Activated CD8-positive, alpha-beta memory T cell treated with anti-CD3 and anti-CD28 coated beads, Interleukin-2, amount 50 U/mL, for 1 hour (primary cell): ENCODE data around the gene EXOSC7.
"Not testable (repeated sequence)": the region's sequence is repeated elsewhere in the genome, so short reads cannot be mapped to it uniquely, and the experiment has no call there.

Source experiments
- DNase-seq: peaks from one replicate; pipeline ENCODE4 v3.0.0-alpha.2; 2020; ENCODE audit errors: extremely low read depth

Gene EXOSC7

GRCh38 chr3:44962621-44963393 lies 13.2 kb upstream of the EXOSC7 start:
- no peak for DNase-seq

GRCh38 chr3:44963571-44964325 lies 12.3 kb upstream of the EXOSC7 start:
- DNase-seq: no peak

GRCh38 chr3:44965165-44965564 lies 10.9 kb upstream of the EXOSC7 start:
- DNase-seq: no peak

- DNase-seq: no peak
Observed at GRCh38 chr3:44966795-44967278, 9.2 kb upstream of the EXOSC7 start.

- DNase-seq: no peak
Observed at GRCh38 chr3:44968447-44968858, 7.6 kb upstream of the EXOSC7 start.

DNA sequence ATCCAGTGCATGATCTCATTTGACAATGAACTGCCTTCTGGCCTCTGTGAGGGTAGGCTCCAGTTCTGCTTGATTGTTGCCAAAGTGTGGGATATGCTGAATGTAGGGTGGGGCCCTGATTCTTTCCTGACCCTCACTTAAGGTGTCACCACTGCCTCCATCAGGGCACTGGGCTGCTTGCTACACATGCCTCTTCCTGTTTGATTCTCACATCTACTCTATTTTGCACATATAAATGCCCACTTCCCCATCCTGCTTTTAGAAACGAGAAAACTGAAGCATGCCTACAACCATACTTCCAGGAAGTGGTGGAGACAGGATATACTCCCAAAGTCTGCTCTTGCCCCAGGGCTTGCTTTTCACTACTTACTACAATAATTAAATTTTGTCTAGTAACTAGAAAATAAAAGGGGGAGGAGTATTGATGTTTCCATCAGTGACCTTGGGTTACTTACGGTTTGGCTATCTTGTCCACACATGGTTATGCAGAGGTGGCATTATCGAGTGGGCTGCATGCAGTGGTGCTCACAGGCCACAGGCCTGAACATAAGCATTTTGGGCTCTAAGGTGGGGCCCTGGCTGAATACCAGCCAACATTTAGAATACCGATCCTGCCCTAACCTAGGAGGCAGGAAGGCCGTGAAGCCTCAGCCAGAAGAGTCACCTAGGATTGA lies 6.8 kb upstream of the EXOSC7 start:
- DNase-seq: no peak

- no peak for DNase-seq
Observed at GRCh38 chr3:44969828-44970179, 6.2 kb upstream of the EXOSC7 start.

GRCh38 chr3:44970926-44971490 lies 5.0 kb upstream of the EXOSC7 start:
- no peak for DNase-seq

DNA sequence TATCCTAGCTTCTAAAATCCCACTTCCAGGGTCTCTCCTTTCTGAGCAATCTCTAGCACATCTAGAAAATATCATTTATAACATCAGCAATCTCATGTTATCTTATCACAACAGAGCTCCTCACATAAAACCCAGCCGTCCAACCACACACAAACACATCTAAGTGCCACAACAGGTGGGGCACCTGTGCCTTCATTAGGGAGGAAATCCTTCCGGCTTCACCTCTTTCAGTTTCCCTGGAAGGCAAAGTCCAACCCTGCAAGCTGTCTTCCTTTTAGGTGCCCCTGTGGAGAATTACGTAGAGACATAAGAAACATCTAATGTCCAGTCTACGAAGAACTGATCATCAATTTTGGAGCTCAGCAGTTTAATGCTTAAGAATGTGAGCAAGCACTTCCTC lies 1.6 kb upstream of the EXOSC7 start:
- DNase-seq: no peak

- no peak for DNase-seq
Observed at GRCh38 chr3:44981220-44981619, 5.2 kb downstream of the EXOSC7 start.

DNA sequence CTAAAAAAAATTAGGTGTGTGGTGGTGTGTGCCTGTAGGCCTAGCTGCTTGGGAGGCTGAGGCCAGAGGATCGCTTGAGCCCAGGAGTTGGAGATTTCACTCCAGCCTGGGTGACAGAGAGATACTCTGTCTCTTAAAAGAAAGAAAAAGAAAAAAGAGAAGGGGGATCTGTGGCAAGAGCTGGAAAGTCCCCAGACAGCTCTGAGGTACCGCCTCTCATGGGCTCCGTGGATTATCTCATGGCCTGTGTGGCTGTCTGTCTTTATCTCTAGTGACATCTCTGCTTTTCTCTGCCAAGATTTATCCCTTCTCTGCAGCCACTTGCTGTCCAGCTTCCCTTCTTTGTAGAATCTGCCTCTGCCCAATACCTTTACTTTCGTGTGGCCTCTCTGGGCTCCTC lies 5.7 kb downstream of the EXOSC7 start:
- no peak for DNase-seq

GRCh38 chr3:44982817-44983216 lies 6.8 kb downstream of the EXOSC7 start:
- no peak for DNase-seq

DNA sequence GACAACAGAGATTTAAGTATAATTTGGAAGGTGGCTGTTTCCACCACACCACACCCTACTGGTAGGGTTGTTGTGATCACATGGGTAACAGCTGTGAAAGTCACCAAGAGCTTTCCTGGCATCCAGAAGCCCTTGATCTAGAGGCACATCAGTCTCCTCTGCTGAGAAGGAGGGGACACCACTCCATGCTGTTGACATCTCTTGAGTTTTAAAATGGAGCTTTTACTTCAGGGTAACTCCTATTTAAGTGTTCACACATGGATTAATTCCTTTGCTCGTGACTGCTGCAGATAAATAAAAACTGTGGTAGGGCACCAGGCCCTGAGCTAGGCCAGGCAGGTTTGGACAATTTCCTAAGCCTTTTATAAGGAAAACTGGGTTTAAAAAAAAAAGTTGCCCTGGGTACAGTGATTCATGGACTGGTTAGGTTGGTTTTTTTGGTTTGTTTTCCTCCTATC lies 7.5 kb downstream of the EXOSC7 start:
- no peak for DNase-seq

DNA sequence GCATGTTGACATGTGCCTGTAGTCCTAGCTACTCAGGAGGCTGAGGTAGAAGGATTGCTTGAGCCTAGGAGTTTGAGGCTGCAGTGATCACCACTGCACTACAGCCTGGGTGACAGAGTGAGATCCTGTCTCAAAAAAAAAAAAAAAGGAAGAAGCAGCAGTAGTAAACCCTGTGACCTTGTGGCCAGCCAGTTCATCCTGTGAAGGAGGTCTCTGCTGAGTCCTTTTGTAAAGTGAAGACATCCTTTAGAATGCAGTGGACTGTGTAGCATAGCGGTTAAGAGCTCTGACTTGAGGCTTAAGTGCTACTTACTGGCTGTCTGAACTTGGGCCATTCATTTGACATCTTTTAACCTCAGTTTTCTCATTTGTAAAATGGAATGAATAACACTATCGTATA lies 8.3 kb downstream of the EXOSC7 start:
- DNase-seq: no peak

GRCh38 chr3:44986330-44986729 lies 10.3 kb downstream of the EXOSC7 start:
- not testable (repeated sequence) for DNase-seq

GRCh38 chr3:44987332-44987731 lies 11.3 kb downstream of the EXOSC7 start:
- DNase-seq: no peak

GRCh38 chr3:44988073-44988472 lies 12.0 kb downstream of the EXOSC7 start:
- no peak for DNase-seq

GRCh38 chr3:44989141-44989540 lies 13.1 kb downstream of the EXOSC7 start:
- no peak for DNase-seq

DNA sequence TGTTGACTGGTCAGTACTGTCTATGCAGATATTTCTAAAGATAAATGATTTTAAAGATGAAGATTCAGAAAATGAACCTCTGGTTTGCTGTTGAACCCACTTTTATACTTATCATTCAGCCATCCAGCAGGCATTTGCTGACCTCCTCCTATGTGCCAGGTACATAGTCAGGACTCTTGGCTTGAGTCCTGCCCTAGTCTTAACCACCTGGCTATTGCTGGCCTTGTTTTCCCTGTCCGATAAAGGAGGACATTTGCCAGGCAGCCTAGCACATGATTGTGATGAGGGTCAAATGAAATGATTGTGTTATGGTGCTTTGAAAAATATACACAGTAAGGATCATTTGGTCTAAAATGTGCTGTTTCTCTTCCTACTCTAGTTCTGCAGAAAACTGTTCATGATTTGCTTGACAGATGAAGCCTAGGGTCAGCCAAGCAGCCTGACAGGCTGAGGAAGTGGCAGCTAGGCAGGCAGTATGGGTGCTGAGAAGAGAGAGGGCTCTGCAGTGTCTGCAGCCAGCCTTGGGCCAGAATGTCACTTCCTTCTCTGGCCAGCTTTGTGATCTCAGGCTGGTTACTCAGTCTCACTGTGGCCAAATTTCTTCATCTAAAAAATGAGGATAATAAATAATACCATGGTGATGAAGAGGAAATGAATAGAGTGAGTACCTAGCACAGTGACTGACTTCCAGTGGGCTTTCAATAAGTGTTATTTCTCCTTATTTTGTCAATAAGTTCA lies 13.8 kb downstream of the EXOSC7 start:
- DNase-seq: no peak

DNA sequence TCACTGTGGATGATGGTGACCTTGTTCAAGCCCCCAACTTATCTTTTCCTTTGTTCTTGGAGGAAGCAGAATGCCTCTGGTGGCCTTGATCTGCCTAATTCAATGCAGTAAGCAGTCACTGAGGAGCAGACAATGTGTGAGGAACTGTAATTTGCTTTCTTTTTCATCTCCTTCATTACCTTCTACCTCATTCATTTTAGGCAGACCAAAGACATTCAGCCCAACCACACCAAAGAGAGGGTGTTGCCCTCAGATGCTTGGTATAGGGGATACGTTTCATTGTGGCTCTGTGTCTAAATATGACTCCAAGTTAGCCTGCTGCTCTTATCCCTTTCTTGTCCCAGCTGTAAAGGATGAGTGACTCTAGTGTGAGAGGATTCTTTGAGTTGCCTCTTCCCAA lies 15.3 kb downstream of the EXOSC7 start:
- no peak for DNase-seq
